Central memory CD8-positive, alpha-beta T cell (primary cell): ENCODE measurements around the gene KANSL1.
"Not testable (repeated sequence)": the region's sequence is repeated elsewhere in the genome, so short reads cannot be mapped to it uniquely, and the experiment has no call there.

Experiments used
- ATAC-seq: fragments of 150-1000 bp; cut with Tn5 transposase; replicated peaks from 2 replicates; pipeline ENCODE4 v1.10.0; 2022; ENCODE audit warnings: mild to moderate bottlenecking, moderate FRiP score, moderate number of reproducible peaks; ENCODE audit not compliant: poor library complexity, severe bottlenecking; ENCODE audit errors: extremely low read depth
- DNase-seq, 2 donors: peaks; one replicate each; pipeline ENCODE4 v3.0.0; 2021; ENCODE audit warnings: low spot score in 2 of 2
- H3K27ac Mint-ChIP-seq: one replicate; pipeline ENCODE4 v1.8.0; 2022; ENCODE audit warnings: low read depth, mild to moderate bottlenecking, moderate library complexity, mixed read lengths
- H3K27me3 Mint-ChIP-seq: one replicate; pipeline ENCODE4 v1.8.0; 2022; ENCODE audit warnings: mixed read lengths
- H3K36me3 Mint-ChIP-seq: one replicate; pipeline ENCODE4 v1.8.0; 2022; ENCODE audit warnings: mild to moderate bottlenecking, moderate library complexity, mixed read lengths; ENCODE audit not compliant: insufficient read depth
- H3K4me1 Mint-ChIP-seq: one replicate; pipeline ENCODE4 v1.8.0; 2022; ENCODE audit warnings: mixed read lengths
- H3K4me3 Mint-ChIP-seq: one replicate; pipeline ENCODE4 v1.8.0; 2022; ENCODE audit warnings: mild to moderate bottlenecking, moderate library complexity, mixed read lengths
- H3K9me3 Mint-ChIP-seq: one replicate; pipeline ENCODE4 v1.8.0; 2022; ENCODE audit warnings: mixed read lengths

Gene KANSL1

GRCh38 chr17:46020998-46021397 is 172.2 kb downstream of the KANSL1 start:
- Mint-ChIP-seq H3K27ac (peak overlapping the region; percentile 98), H3K4me3 (no peak overlapping the region), H3K36me3 (peaks cover 8% of the 10 kb centered on the region), H3K9me3 (no peaks in the 10 kb centered on the region), H3K4me1 (peaks cover 41% of the 10 kb centered on the region), H3K27me3 (no peaks in the 10 kb centered on the region)
- ATAC-seq (no peak), DNase-seq (no peak)

DNA sequence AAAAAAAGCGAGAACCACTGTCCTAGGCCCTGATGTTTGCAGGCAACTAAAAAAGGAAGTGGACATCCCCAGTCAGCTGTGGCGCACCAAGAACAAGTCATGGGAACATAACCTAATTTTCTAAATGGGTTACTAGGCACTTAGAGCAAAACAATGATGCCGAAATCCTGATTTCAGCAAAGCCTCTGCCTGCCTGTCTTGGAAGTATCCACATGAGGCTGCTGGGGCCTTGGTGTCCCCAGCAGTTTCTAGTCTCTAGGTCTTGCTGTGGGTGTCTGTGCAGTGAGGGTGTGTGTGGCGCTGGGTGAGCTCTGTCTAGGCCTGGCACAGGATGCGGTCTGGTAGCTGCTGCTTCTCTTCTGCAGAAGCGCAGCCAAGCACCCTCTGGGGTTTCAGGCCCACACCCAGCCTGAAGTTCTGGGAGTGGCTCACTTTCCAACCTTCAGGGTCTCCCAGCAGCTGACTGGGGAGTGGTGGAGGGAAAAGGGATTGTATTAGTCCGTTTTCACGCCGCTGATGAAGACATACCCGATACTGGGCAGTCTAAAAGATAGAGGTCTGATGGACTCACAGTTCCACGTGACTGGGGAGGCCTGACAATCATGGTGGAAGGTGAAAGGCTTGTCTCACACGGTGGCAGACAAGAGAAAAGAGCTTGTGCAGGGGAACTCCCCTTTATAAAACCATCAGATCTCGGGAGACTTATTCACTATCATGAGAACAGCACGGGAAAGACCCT is 173.0 kb downstream of the KANSL1 start:
- Mint-ChIP-seq H3K36me3 (peaks cover 6% of the 10 kb centered on the region), H3K9me3 (no peaks in the 10 kb centered on the region), H3K27ac (peak overlapping the region; percentile 98), H3K4me1 (peaks cover 33% of the 10 kb centered on the region), H3K27me3 (no peaks in the 10 kb centered on the region), H3K4me3 (peak overlapping the region; percentile 69)
- peak; percentile 99 for ATAC-seq
- DNase-seq: peak; percentile 51 to 84

DNA sequence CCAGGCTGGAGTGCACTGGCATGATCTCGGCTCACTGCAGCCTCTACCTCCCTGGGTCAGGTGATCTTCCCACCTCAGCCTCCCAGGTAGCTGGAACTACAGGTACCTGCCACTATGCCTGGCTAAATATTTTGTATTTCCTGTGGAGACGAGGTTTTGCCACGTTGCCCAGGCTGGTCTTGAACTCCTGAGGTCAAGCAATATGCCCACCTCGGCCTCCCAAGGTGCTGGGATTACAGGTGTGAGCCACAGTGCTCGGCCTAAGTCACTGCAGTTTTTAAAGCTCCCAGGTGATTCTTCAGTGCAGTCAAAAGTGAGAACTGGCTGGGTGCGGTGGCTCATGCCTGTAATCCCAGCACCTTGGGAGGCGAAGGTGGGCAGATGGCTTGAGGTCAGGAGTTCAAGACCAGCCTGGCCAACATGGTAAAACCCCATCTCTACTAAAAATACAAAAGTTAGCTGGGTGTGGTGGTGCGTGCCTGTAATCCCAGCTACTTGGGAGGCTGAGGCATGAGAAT is 173.8 kb downstream of the KANSL1 start:
- Mint-ChIP-seq H3K4me3 (peak overlapping the region; percentile 69), H3K27ac (peak overlapping the region; percentile 98), H3K4me1 (peaks cover 32% of the 10 kb centered on the region)
- not testable (repeated sequence) for H3K36me3 Mint-ChIP-seq, DNase-seq, H3K27me3 Mint-ChIP-seq, H3K9me3 Mint-ChIP-seq, ATAC-seq

DNA sequence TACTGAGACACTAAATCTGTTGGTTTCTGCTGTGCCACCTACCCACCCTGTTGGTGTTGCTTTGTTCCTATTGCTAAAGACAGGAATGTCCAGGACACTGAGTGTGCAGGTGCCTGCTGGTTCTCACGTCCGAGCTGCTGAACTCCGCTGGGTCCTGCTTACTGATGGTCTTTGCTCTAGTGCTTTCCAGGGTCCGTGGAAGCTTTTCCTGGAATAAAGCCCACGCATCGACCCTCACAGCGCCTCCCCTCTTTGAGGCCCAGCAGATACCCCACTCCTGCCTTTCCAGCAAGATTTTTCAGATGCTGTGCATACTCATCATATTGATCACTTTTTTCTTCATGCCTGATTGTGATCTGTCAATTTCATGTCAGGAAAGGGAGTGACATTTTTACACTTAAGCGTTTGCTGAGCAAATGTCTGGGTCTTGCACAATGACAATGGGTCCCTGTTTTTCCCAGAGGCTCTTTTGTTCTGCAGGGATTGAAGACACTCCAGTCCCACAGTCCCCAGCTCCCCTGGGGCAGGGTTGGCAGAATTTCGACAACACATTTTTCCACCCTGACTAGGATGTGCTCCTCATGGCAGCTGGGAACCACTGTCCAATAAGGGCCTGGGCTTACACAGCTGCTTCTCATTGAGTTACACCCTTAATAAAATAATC is 179.6 kb downstream of the KANSL1 start:
- H3K27me3 Mint-ChIP-seq: no peaks in the 10 kb centered on the region
- H3K36me3 Mint-ChIP-seq: no peaks in the 10 kb centered on the region
- no peak for DNase-seq
- no peak overlapping the region for H3K4me3 Mint-ChIP-seq
- no peaks in the 10 kb centered on the region for H3K9me3 Mint-ChIP-seq
- no peak overlapping the region for H3K27ac Mint-ChIP-seq
- peaks cover 6% of the 10 kb centered on the region for H3K4me1 Mint-ChIP-seq
- no peak for ATAC-seq

- peaks cover under 1% of the 10 kb centered on the region for H3K4me1 Mint-ChIP-seq
- peak overlapping the region; percentile 32 for H3K27ac Mint-ChIP-seq
- H3K9me3 Mint-ChIP-seq: no peaks in the 10 kb centered on the region
- H3K36me3 Mint-ChIP-seq: no peaks in the 10 kb centered on the region
- no peaks in the 10 kb centered on the region for H3K27me3 Mint-ChIP-seq
- no peak overlapping the region for H3K4me3 Mint-ChIP-seq
- DNase-seq (no peak), ATAC-seq (no peak)
Measured at GRCh38 chr17:46013127-46013501, 180.1 kb downstream of the KANSL1 start.

GRCh38 chr17:46012506-46013079 is 180.6 kb downstream of the KANSL1 start:
- Mint-ChIP-seq H3K36me3 (no peaks in the 10 kb centered on the region), H3K27ac (peak overlapping the region; percentile 32), H3K9me3 (no peaks in the 10 kb centered on the region), H3K4me3 (no peak overlapping the region), H3K27me3 (no peaks in the 10 kb centered on the region), H3K4me1 (no peaks in the 10 kb centered on the region)
- ATAC-seq (no peak), DNase-seq (no peak)

DNA sequence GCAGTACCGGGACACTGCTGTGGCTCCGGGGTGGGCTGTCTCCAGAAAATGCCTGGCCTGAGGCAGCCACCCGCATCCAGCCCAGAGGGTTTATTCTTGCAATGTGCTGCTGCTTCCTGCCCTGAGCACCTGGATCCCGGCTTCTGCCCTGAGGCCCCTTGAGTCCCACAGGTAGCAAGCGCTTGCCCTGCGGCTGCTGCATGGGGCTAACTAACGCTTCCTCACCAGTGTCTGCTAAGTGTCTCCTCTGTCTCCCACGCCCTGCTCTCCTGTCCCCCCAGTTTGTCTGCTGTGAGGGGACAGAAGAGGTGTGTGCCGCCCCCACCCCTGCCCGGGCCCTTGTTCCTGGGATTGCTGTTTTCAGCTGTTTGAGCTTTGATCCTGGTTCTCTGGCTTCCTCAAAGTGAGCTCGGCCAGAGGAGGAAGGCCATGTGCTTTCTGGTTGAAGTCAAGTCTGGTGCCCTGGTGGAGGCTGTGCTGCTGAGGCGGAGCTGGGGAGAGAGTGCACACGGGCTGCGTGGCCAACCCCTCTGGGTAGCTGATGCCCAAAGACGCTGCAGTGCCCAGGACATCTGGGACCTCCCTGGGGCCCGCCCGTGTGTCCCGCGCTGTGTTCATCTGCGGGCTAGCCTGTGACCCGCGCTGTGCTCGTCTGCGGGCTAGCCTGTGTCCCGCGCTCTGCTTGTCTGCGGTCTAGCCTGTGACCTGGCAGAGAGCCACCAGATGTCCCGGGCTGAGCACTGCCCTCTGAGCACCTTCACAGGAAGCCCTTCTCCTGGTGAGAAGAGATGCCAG is 181.3 kb downstream of the KANSL1 start:
- Mint-ChIP-seq H3K36me3 (no peaks in the 10 kb centered on the region), H3K9me3 (no peaks in the 10 kb centered on the region), H3K4me1 (no peaks in the 10 kb centered on the region), H3K27ac (no peak overlapping the region), H3K4me3 (no peak overlapping the region), H3K27me3 (no peaks in the 10 kb centered on the region)
- DNase-seq (no peak), ATAC-seq (no peak)

DNA sequence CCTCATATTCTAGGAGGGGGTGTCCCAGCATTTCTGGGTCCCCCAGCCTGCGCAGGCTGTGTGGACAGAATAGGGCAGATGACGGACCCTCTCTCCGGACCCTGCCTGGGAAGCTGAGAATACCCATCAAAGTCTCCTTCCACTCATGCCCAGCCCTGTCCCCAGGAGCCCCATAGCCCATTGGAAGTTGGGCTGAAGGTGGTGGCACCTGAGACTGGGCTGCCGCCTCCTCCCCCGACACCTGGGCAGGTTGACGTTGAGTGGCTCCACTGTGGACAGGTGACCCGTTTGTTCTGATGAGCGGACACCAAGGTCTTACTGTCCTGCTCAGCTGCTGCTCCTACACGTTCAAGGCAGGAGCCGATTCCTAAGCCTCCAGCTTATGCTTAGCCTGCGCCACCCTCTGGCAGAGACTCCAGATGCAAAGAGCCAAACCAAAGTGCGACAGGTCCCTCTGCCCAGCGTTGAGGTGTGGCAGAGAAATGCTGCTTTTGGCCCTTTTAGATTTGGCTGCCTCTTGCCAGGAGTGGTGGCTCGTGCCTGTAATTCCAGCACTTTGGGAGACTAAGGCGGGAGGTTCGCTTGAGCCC is 182.5 kb downstream of the KANSL1 start:
- H3K27ac Mint-ChIP-seq: no peak overlapping the region
- DNase-seq: no peak
- peaks cover 8% of the 10 kb centered on the region for H3K27me3 Mint-ChIP-seq
- no peaks in the 10 kb centered on the region for H3K4me1 Mint-ChIP-seq
- no peaks in the 10 kb centered on the region for H3K9me3 Mint-ChIP-seq
- no peak for ATAC-seq
- no peaks in the 10 kb centered on the region for H3K36me3 Mint-ChIP-seq
- no peak overlapping the region for H3K4me3 Mint-ChIP-seq

- Mint-ChIP-seq H3K36me3 (no peaks in the 10 kb centered on the region), H3K27me3 (peaks cover 8% of the 10 kb centered on the region), H3K27ac (no peak overlapping the region), H3K9me3 (no peaks in the 10 kb centered on the region), H3K4me1 (no peaks in the 10 kb centered on the region), H3K4me3 (no peak overlapping the region)
- ATAC-seq (no peak), DNase-seq (no peak)
Measured at GRCh38 chr17:46009681-46010596, 183.3 kb downstream of the KANSL1 start.

GRCh38 chr17:46008591-46008990 is 184.6 kb downstream of the KANSL1 start:
- Mint-ChIP-seq H3K4me3 (no peak overlapping the region), H3K4me1 (no peaks in the 10 kb centered on the region), H3K36me3 (no peaks in the 10 kb centered on the region), H3K27me3 (peaks cover 8% of the 10 kb centered on the region), H3K9me3 (no peaks in the 10 kb centered on the region), H3K27ac (no peak overlapping the region)
- ATAC-seq (no peak), DNase-seq (no peak)

- Mint-ChIP-seq H3K27ac (no peak overlapping the region), H3K4me3 (no peak overlapping the region), H3K36me3 (no peaks in the 10 kb centered on the region), H3K4me1 (no peaks in the 10 kb centered on the region), H3K9me3 (no peaks in the 10 kb centered on the region), H3K27me3 (peaks cover 8% of the 10 kb centered on the region)
- ATAC-seq: no peak
- no peak for DNase-seq
Measured at GRCh38 chr17:46007461-46007965, 185.7 kb downstream of the KANSL1 start.
